ENCODE data around the gene ZNF469. TPM values are rescaled to one million over a fixed set of nuclear protein-coding genes. Genes with fewer than 3 reads are reported as not detected.

ZNF469 gene
- total and polyA plus RNA-seq, 2 of the 13 experiments (the other 11 are each of a cell fraction or from before 2014, with no cell fraction given) = not detected

GRCh38 chr16:88387941-88388627 lies 5.3 kb downstream of the ZNF469 start:
- no peak for FAIRE-seq
- CTCF ChIA-PET (ENCODE audit: low intra/inter-chr PET ratio, low total read pairs) = no interaction called here
- no peaks in the 10 kb centered on the region for H3K36me3 ChIP-seq (replicated peaks in 1 of 2; ENCODE audit: control insufficient read depth in 1 of 2, insufficient read depth in 2 of 2, low read length in 2 of 2)
- H3K27me3 ChIP-seq (ENCODE audit: control insufficient read depth in 1 of 2, insufficient read depth in 2 of 2, low read length in 2 of 2) = peaks cover 54 to 95% of the 10 kb centered on the region in 2 experiments
- no peaks in the 10 kb centered on the region for H3K79me2 ChIP-seq (ENCODE audit: insufficient read depth, low read length)
- no peak overlapping the region for H3K9ac ChIP-seq (ENCODE audit: insufficient read depth, low read depth, low read length)
- no peaks in the 10 kb centered on the region for H3K9me3 ChIP-seq (ENCODE audit: low read length)
- peaks cover 6% of the 10 kb centered on the region; the same call in 1 of the 2 replicates for H3K4me1 ChIP-seq (ENCODE audit: insufficient read depth, low read length)
- no peaks in the 10 kb centered on the region for H4K20me1 ChIP-seq (ENCODE audit: insufficient read depth, low read length)
- WGBS (ENCODE audit: low lambda C conversion rate) = 27% methylated on average over 19 of the region's 27 CpGs
- BruUV-seq (replicated peaks) = no TSS peak
- in situ Hi-C loops (cut with HindIII; ENCODE audit: extremely low pct_ligation_motif_present, low pct_unique_long_range_greater_than_20kb) (no loop called here), intact Hi-C loops (cut with micrococcal nuclease; ENCODE audit: unreplicated experiment) (no loop called here)
- no peak overlapping the region for H2AFZ ChIP-seq (ENCODE audit: low read length)
- peak overlapping the region in 1 of 3 experiments; percentile 9; a peak in 1 of 6 replicates for H3K4me3 ChIP-seq (replicated peaks in 1 of 3; ENCODE audit: insufficient read depth in 1 of 3, low read depth in 2 of 3, low read length in 3 of 3)
- no peak overlapping the region for H3K27ac ChIP-seq (ENCODE audit: extremely low read length, insufficient read depth, low read length)
- H3K4me2 ChIP-seq (ENCODE audit: low read depth, low read length) = no peak overlapping the region
- peak; percentile 30 for DNase-seq (ENCODE audit: low spot score)
- POLR2A ChIA-PET = no interaction called here
- ATAC-seq = peak; percentile 54
- TF ChIP-seq ZBTB40 (IDR thresholded peaks at IDR 0.05) = no peak
- no peak for TF ChIP-seq ZBTB40 (CRISPR knock-in tag; IDR thresholded peaks at IDR 0.05)
- no peak for TF ChIP-seq NFYB (CRISPR knock-in tag; IDR thresholded peaks at IDR 0.05)
- 0 out of 2 replicates have a peak, but pooled peaks have one; percentile 14 for TF ChIP-seq PITX1 (CRISPR knock-in tag; IDR thresholded peaks at IDR 0.05)
- TF ChIP-seq HNRNPL (IDR thresholded peaks at IDR 0.05; ENCODE audit: low read depth, low read length) = peak; percentile 96
- TF ChIP-seq SAP130 (CRISPR knock-in tag; IDR thresholded peaks at IDR 0.05; ENCODE audit: low read depth) = peak; percentile 39; the same call in 1 of the 2 replicates
- TF ChIP-seq ZNF530 (CRISPR knock-in tag; IDR thresholded peaks at IDR 0.05; ENCODE audit: low read depth) = no peak
- no peak for TF ChIP-seq FOXA1 (IDR thresholded peaks at IDR 0.05)
- peak; percentile 78 for TF ChIP-seq FOXA1 (CRISPR knock-in tag; IDR thresholded peaks at IDR 0.05)
- no peak for TF ChIP-seq TFE3 (CRISPR knock-in tag; IDR thresholded peaks at IDR 0.05)
- peak; percentile 92 for TF ChIP-seq ELF3 (CRISPR knock-in tag; IDR thresholded peaks at IDR 0.05)
- no peak for TF ChIP-seq MXI1 (IDR thresholded peaks at IDR 0.05; ENCODE audit: borderline replicate concordance, low read depth, low read length)
- no peak for TF ChIP-seq ZNF451 (CRISPR knock-in tag; IDR thresholded peaks at IDR 0.05)
- TF ChIP-seq ZNF350 (CRISPR knock-in tag; IDR thresholded peaks at IDR 0.05; ENCODE audit: borderline replicate concordance, low read depth) = no peak
- no peak for TF ChIP-seq MEF2D (CRISPR knock-in tag; IDR thresholded peaks at IDR 0.05)
- 0 out of 2 replicates have a peak, but pooled peaks have one; percentile 41 for TF ChIP-seq ZNF782 (CRISPR knock-in tag; IDR thresholded peaks at IDR 0.05; ENCODE audit: borderline replicate concordance)
